Measurements from ENCODE around the gene CLEC16A. TPM values are rescaled to one million over a fixed set of nuclear protein-coding genes. Genes with fewer than 3 reads are reported as not detected.

CLEC16A gene
- total RNA-seq, 1 donor from 2014 or later: 20.9 TPM

DNA sequence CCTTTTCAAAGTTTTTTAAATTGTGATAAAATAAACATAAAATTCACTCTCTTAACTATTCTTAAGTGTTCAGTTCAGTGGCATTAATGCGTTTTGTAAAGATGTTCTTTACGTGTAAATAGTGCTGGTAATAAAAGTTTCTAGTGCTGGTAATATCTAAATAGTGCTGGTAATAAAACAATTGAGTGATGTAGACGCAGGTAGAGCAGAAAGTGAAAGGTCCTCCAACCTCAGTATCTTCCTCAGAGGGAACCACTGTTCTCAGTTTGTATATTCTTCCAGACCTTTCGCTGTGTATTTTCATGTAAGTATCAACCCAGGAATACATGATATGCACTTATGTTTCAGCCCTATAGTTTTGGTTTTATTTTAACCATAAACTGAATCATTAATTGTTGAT lies 53.1 kb downstream of the CLEC16A start:
- no peak for ATAC-seq (ENCODE audit: poor library complexity)
- DNase-seq: no peak
- intact Hi-C loops (cut with DNase I): no loop called here

DNA sequence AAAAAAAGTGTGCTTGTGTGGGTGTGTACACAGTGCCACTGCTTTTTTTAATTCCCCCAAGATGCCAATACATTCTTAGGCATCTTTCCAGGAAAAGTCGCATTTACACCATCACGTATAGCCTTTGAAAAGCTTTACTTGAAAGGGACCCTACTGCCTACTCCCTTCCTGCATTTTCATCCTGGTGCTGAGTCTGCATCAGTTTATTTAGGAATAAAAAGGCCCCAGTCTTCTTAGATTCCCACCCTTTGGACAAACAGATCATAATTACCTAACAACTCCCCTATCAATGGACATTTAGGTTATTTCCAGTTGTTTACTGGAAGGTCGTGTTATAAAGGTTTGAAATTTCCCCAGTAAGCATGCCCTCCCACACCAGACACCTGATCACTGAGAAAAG lies 54.9 kb downstream of the CLEC16A start:
- intact Hi-C loops (cut with DNase I): no loop called here
- DNase-seq (no peak), ATAC-seq (ENCODE audit: poor library complexity) (no peak)

DNA sequence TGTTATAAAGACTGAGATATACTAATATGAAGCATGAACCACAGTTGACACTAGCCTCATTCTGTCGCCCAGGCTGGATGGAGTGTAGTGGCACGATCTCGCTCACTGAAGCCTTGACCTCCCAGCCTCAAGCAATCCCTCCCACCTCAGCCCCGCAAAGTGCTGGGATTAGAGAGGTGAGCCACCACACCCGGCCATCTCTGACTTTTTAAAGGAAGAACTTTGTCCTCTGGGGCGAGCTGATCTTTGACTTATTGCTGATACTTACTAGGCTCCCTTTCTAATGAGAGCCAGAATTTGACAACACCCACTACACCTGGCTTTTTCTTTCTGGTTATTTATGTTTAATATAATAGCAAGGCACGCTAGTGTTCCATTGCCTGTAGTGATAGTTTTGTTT lies 57.2 kb downstream of the CLEC16A start:
- DNase-seq (no peak), ATAC-seq (ENCODE audit: poor library complexity) (no peak)
- intact Hi-C loops (cut with DNase I): no loop called here

DNA sequence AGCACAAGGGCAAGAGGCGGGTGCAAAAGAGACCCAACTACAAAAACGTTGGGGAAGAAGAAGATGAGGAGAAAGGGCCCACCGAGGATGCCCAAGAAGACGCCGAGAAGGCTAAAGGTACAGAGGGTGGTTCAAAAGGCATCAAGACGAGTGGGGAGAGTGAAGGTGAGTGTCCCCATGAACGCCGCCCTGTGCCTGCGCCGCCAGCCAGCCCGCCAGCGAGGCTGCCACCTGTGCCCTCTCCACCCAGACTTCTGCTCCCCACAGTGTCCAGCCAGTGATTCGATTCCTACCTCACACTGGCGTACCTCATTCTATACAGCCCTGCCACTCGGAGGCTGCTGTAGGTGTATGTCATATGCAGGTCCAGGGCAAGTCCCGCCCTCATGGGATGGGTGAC lies 58.8 kb downstream of the CLEC16A start:
- intact Hi-C loops (cut with DNase I): no loop called here
- no peak for DNase-seq
- ATAC-seq (ENCODE audit: poor library complexity): no peak

DNA sequence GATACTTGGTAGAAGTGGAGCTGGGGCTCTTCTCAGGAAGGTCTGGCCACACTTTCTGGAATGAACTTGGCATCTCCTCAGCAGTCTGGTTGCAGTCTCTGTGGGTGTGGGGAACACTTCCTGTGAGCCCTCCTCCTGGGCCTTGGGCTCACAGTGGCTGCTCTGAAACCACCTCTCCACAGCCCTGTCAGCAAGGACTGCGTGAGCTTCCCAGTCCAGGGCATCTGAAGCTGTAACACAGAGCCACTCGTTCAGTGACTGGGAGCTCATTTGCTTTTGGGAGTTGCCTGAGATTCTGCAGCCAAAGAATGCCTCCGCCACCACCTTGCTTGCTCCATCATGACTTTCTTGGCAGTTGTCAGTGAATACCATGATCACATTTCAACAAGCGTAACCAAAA lies 60.0 kb downstream of the CLEC16A start:
- DNase-seq (no peak), ATAC-seq (ENCODE audit: poor library complexity) (no peak)
- intact Hi-C loops (cut with DNase I): no loop called here

DNA sequence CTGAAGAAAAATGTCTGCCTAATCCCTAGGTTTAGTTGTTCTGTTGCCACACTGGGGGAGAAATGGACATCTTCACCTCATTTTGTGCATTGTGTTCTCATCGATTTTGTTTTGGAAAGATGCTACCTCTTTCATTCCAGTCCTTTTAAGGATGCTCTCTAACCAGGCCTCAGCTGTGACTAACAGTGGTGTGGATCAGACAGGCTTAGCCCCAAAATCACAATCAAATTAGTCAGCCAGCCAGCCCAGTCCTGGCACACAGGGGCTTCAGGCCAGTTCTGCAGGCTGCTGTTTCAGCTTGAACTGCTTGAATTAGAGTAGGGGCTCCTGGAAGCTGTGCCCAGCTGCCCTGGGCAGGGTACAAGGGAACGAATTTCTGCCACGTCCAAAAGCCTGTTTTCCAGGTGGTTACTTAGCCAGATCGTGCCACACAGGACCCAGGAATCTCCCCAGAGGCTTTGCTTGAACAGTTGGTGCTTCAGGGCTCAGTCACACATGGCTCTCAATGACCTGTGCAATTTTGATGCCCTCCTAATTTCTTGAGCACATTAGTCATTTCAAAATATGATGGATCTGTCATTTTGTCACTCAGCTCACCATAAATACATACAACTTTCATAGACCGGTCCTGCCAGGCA lies 60.7 kb downstream of the CLEC16A start:
- ATAC-seq (ENCODE audit: poor library complexity): no peak
- intact Hi-C loops (cut with DNase I): no loop called here
- DNase-seq: no peak

DNA sequence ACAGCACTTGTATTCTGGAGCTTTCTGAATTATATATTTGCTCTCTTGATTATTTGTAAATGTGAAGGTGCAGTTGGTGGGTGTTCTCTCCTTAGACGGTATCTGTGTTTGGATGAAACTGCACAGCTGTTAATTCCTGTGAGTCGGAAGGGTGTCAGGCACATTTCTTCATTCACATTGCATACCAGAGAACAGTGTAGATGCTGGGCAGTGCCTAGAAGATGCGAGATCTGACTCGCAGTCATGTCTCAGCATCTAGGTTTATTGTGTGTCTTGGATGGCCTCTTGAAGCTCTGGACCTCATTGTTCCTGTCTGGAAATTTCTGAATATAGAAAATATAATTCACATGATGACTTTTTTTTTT lies 61.2 kb downstream of the CLEC16A start:
- intact Hi-C loops (cut with DNase I): no loop called here
- DNase-seq: no peak
- no peak for ATAC-seq (ENCODE audit: poor library complexity)

DNA sequence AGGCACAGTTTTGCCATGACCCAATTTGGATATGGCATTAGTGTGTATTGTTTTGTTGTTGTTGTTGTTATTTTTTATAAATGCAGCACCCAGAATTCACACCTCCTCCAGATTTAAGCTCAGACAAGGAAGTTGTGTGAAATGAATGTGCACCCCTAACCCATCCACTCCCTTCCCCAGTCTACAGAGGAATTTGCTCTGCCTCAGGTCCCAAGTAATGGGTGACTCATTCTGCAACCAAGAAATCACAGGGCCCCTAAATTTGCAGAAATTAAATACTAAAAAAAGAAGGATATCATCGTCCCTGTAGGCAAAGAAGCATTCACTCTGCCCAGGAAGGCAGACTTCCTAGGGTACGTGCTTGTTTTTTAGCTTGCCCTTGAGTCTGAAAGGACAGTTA lies 62.3 kb downstream of the CLEC16A start:
- intact Hi-C loops (cut with DNase I): no loop called here
- ATAC-seq (ENCODE audit: poor library complexity): no peak
- DNase-seq: no peak

DNA sequence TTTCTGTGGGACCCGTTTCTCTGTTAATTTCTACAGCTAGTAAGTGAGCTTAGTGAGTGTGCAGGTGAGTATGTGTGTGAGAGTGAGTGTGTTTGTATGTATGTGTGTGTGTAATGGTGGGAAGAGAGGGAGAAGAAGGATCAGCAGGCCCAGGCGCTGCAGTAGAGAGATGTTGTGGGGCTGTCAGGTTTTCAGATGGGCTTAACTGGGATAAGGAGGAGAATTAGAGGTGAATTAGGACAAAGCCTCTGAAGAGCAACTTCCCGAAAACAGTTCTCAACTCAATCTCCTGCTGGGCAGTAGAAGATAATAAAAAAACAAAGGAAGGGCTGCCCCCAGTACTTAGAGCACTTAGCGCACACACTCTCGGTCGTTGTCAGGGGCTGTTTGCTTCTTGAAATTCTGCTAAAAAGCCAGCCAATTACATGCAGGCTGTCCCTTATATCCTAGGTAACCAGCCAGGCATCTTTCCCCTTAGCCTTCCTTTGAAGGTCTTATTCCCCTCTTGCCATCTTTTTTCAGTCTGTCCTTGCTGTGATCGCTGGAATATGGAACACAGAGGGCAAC lies 63.4 kb downstream of the CLEC16A start:
- DNase-seq: no peak
- intact Hi-C loops (cut with DNase I): no loop called here
- ATAC-seq (ENCODE audit: poor library complexity): no peak

DNA sequence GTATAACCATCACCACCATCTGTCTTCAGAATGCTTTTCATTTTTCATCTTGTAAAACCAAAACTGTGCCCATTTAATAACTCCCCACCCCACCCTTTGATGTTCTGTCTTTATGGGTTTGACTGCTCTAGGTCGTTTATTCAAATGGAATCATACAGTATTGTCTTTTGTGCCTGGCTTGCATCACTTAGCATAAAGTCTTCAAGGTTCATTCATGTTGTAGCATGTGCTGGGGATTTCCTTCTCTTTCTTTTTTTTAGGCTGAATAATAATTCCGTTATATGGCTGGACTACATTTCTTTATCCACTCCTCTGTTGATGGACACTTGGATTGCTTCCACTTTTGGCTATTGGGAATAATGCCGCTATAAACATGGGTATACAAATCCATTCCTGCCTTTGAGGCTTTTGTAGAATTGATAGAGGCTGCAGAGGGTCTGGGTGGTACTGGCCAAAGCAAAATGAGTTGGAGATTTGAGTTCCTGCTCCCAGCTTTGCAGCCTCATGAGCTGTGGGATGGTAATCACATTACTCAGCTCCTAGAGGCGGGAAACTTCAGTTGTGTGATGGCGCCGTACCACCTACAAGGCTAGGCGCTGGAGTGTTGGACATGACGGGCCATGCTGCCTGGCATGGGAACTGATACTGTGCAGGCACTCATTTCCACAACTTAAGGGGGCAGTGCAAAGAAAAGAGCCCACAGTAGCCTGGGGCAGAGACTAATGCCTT lies 64.8 kb downstream of the CLEC16A start:
- ATAC-seq (ENCODE audit: poor library complexity): no peak
- no peak for DNase-seq
- intact Hi-C loops (cut with DNase I): no loop called here

DNA sequence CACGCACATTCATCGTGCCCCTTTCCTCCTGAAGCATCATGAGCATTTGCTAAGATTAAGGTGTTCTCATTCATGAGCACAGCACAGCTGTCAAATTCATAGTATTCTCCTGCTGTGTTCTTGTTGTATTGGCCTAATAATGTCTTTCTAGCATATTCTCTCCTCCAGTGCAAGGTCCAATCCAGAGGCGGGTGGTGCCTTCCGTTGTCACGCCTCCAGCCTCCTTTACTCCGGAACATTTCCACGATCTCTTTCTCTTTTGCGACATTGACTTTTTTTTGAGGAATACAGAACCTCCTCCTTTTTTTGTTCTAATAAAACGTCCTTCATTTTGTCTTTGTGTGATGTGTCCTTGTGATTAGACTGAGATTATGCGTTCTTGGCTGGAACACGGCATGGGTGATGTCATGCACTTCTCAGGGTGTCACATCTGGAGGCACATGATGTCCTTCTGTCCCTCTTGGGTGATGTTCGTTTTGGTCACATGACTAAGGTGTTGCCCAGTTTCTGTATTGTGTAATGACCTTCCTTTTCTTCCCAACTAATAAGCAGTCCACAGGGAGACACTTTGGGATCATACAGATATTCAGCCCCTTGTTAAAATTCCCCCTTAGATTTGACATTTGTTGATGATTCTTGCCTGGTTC lies 66.3 kb downstream of the CLEC16A start:
- peak; percentile 65 for DNase-seq
- ATAC-seq (ENCODE audit: poor library complexity): peak; percentile 89
- intact Hi-C loops (cut with DNase I): no loop called here

DNA sequence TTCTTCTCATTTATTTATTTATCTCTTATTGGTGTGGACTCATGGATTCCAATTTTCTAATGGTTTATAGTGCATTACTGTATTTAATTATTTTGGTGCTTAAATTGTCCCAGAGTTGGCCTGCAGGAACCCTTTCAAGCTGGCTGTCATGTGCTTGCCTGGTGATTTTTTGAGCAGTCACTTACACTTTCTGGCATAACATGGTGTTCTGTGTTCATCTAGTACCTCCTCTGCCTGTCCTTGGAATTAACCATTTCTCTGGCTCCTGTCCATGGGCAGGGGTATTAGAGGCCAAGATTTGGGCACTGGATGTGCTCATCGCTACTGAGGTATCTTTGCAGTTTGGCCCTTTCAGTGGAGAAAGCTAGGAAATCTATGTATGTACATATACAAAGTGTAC lies 67.0 kb downstream of the CLEC16A start:
- ATAC-seq (ENCODE audit: poor library complexity) (peak; percentile 61), DNase-seq (no peak)
- intact Hi-C loops (cut with DNase I): no loop called here

DNA sequence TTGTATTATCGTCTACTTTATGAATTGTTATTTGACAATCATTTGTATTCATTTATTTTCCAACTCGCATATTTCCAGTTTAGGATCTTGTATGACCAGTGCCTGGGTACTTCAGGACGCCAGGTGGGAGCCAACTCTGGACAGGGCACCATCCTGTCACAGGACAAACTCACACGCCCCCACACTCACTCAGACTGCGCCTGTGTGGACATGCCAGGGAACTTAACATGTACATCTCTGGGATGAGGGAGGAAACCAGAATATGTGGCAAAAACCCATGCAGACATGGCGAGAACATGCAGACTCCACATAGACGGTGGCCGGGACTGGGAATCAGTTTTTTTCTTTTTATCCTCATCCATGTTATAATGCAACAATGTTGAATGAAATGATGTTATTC lies 68.5 kb downstream of the CLEC16A start:
- no peak for DNase-seq
- ATAC-seq (ENCODE audit: poor library complexity): no peak
- intact Hi-C loops (cut with DNase I): no loop called here

DNA sequence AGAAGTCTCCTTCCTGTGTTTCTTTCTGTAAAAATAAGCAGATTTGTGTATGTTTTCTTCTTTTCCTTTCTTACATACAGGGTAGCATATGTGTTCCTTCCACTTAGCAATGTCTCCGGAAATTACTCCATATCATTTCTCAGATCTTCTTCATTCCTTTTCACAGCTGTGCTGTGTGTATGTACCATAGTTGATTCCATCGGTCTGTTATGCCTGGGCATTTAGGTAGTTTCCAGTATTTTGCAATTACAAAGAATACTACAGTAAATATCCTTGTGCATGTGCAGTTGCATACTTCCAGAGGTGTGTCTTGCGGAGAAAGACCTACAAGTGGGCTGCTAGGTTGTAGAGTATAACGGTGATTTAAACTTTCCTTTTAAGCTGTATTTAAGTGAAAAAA lies 69.8 kb downstream of the CLEC16A start:
- ATAC-seq (ENCODE audit: poor library complexity) (no peak), DNase-seq (no peak)
- intact Hi-C loops (cut with DNase I): no loop called here

DNA sequence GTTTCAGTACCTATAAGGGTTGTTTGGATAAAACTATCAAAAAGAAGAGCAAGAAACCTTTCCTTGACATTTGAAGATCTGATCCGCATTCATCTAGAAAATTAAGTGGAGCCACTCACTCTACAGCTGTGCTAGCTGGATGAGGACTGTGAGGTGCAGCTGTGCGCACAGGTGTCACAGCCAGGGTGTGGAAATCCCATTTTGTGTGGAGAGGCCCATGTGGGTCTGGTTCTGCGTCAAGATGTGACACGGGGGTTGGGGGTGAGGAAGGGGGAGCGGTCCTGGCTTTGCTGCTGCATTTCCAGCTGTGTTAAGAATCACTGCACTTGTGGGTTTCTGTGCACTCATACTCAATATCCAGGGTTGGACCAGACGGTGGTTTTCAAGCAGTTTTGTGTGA lies 70.7 kb downstream of the CLEC16A start:
- intact Hi-C loops (cut with DNase I): no loop called here
- DNase-seq (no peak), ATAC-seq (ENCODE audit: poor library complexity) (no peak)

DNA sequence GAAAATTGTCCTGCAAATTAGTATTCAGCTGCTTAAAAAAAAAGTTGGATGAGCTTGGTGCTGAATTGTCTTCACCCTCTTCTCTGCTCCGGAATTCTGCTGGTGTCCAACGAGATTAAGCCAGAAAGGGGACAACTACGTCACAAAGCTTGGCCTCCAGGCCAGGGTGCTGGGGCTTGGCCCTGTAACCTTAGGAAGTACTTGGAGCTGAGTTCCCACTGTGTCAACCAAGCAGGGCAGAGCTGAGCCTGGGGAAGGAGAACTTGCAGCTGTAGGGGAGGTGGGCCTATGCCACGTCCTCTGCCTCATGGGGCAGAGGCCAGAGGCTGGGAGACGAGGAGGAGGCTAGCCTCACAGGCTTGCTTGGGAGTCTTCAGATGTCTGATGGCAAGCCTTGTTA lies 71.2 kb downstream of the CLEC16A start:
- DNase-seq (no peak), ATAC-seq (ENCODE audit: poor library complexity) (no peak)
- intact Hi-C loops (cut with DNase I): no loop called here

DNA sequence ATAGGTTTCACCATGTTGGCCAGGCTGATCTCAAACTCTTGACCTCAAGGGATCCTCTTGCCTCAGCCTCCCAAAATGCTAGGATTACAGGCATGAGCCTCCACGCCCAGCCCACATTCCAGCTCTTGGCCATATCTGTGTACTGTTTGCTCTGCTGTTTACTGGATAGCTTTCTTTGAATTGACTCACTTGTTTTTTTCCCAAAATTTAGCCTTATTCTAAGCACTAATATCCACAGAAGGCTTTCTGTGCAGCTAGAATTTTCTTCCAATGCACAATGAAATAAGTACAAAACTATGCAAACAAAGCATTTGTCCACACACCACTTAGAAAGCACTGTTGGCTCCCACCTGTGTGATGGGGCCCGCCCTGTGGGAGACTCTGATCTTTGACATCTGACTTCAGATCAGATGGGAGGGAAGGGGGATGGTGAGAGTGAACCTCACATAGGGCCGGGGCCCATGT lies 72.2 kb downstream of the CLEC16A start:
- DNase-seq: no peak
- no peak for ATAC-seq (ENCODE audit: poor library complexity)
- intact Hi-C loops (cut with DNase I): no loop called here

DNA sequence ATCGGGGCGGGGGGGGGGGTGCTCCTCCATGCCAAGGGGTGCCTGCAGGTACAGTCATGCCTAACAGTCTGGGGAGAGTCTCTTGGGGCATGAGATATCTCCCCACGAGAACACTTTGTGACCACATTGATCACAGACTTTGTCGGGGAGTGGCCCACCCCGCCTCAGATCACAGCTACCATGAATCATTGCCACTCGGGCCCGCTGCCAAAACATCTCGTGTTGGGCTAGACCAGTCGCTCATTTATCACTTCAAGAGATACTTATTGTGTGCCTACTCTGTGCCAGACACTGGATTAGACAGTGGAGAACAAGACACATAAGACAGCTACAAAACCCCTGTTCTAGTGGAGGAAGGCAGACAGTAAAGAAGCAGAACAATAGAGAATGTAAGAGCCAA lies 72.6 kb downstream of the CLEC16A start:
- DNase-seq (peak; percentile 72), ATAC-seq (ENCODE audit: poor library complexity) (peak; percentile 53)
- intact Hi-C loops (cut with DNase I): no loop called here

DNA sequence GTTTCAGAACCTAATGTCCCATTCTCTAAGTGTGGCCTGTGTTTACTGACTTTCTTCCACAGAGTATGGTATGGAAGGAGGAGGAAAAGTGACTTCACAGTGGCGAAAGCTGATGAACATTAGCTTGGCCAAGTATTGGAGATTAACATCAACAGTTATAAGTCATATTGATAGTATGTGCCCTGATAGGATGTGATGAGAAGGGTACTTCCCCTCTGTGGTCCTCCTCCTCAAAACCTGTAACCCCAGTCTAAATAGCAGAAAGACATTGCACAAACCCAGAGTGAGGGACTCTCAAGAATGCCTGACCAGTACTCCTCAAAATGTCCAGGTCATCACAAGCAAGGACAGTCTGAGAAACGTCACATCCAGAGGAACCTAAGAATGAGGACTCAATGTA lies 73.1 kb downstream of the CLEC16A start:
- no peak for ATAC-seq (ENCODE audit: poor library complexity)
- intact Hi-C loops (cut with DNase I): no loop called here

DNA sequence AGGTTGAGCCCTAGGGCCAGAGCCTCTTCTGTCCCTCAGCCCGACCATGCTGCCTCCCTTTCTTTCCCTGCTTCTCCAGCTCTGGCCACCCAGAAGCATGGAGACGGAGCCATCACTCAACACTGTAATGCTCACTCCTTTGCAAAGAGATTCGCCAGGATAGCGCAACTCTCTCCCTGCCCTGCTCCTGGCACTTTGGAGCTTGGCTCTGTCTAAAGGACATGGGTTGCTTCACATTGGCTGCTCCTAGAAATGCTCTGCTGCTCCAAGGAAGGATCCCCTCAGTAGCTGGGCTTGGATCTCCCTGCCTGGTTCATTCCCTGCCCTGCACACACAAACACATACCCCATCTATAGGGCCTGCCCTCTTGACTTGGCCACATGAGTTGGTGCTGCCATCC lies 76.0 kb downstream of the CLEC16A start:
- DNase-seq (no peak), ATAC-seq (ENCODE audit: poor library complexity) (no peak)
- intact Hi-C loops (cut with DNase I): no loop called here

More for the DNA sequence above, 73.1 kb downstream of the CLEC16A start:
- no peak for DNase-seq

All from Right ventricle myocardium superior (tissue), 1 donor.